AG09319 (cell line): Measurements from ENCODE around the gene RABIF.
"Not testable (repeated sequence)": the region's sequence is repeated elsewhere in the genome, so short reads cannot be mapped to it uniquely, and the experiment has no call there.

Experiments used
- DNase-seq: peaks from one replicate; pipeline ENCODE4 v3.0.0-alpha.2; 2010; ENCODE audit warnings: low read depth; ENCODE audit errors: extremely low read depth
- CTCF ChIP-seq: IDR thresholded peaks from 2 replicates; pipeline ENCODE4 v1.5.1; 2011; ENCODE audit warnings: low read depth, mild to moderate bottlenecking, inconsistent platforms, low read length, moderate library complexity

Gene RABIF

GRCh38 chr1:202923533-202923932 lies 34.6 kb upstream of the RABIF start:
- DNase-seq = no peak
- TF ChIP-seq CTCF = no peak

- DNase-seq = no peak
- TF ChIP-seq CTCF = no peak
Measured at GRCh38 chr1:202919615-202920014, 30.7 kb upstream of the RABIF start.

- no peak for DNase-seq
- TF ChIP-seq CTCF = no peak
Measured at GRCh38 chr1:202915146-202915545, 26.2 kb upstream of the RABIF start.

- not testable (repeated sequence) for DNase-seq
Measured at GRCh38 chr1:202912476-202912875, 23.5 kb upstream of the RABIF start.

GRCh38 chr1:202909494-202909893 lies 20.5 kb upstream of the RABIF start:
- TF ChIP-seq CTCF = no peak
- no peak for DNase-seq

GRCh38 chr1:202908998-202909397 lies 20.0 kb upstream of the RABIF start:
- no peak for DNase-seq
- TF ChIP-seq CTCF = no peak

- DNase-seq = no peak
- no peak for TF ChIP-seq CTCF
Measured at GRCh38 chr1:202905331-202905730, 16.4 kb upstream of the RABIF start.

- not testable (repeated sequence) for DNase-seq
Measured at GRCh38 chr1:202903808-202904207, 14.9 kb upstream of the RABIF start.

- DNase-seq = no peak
- TF ChIP-seq CTCF = no peak
Measured at GRCh38 chr1:202901555-202901954, 12.6 kb upstream of the RABIF start.
